ENCODE results near the gene BTBD8. TPM values are rescaled to one million over a fixed set of nuclear protein-coding genes. Genes with fewer than 3 reads are reported as not detected.
"Not testable (repeated sequence)": the region's sequence is repeated elsewhere in the genome, so short reads cannot be mapped to it uniquely, and the experiment has no call there.

Gene BTBD8
- total RNA-seq, 6 donors from 2014 or later: 0.76 to 17.8 (median 4.2) TPM

DNA sequence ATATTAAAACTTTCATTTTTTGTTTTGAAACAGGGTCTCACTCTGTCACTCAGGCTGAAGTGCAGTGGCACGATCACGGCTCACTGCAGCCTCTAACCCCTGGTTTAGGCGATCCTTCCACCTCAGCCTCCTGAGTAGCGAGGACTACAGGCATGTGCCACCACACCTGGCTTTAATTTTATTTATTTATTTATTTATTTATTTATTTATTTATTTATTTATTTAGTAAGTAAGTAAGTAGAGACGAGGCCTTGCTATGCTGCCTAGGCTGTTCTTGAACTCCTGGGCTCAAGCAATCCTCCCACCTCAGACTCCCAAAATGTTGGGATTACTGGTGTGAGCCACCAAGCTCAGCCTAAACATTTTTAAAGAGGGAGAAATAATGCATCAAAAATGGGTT is 3.8 kb upstream of the BTBD8 start:
- 95 to 98% methylated on average over 5 of the region's 5 CpGs for WGBS, 2 donors
- Histone ChIP-seq H3K4me3 (no peak overlapping the region), H3K9me3 (no peaks in the 10 kb centered on the region), H3K36me3 (no peaks in the 10 kb centered on the region), H3K27ac (no peak overlapping the region), H3K27me3 (no peaks in the 10 kb centered on the region), H3K4me1 (peaks cover 3 to 9% (median 6%) of the 10 kb centered on the region in 4 donors)
- DNase-seq (no peak), ATAC-seq (ENCODE audit: low FRiP score in 2 of 2) (no peak)
- TF ChIP-seq POLR2AphosphoS5 (IDR thresholded peaks at IDR 0.05) (no peak), EP300 (IDR thresholded peaks at IDR 0.05) (no peak), POLR2A (IDR thresholded peaks at IDR 0.05) (no peak)
- TF ChIP-seq, protein P1, sequence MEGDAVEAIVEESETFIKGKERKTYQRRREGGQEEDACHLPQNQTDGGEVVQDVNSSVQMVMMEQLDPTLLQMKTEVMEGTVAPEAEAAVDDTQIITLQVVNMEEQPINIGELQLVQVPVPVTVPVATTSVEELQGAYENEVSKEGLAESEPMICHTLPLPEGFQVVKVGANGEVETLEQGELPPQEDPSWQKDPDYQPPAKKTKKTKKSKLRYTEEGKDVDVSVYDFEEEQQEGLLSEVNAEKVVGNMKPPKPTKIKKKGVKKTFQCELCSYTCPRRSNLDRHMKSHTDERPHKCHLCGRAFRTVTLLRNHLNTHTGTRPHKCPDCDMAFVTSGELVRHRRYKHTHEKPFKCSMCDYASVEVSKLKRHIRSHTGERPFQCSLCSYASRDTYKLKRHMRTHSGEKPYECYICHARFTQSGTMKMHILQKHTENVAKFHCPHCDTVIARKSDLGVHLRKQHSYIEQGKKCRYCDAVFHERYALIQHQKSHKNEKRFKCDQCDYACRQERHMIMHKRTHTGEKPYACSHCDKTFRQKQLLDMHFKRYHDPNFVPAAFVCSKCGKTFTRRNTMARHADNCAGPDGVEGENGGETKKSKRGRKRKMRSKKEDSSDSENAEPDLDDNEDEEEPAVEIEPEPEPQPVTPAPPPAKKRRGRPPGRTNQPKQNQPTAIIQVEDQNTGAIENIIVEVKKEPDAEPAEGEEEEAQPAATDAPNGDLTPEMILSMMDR (IDR thresholded peaks at IDR 0.05): no peak

DNA sequence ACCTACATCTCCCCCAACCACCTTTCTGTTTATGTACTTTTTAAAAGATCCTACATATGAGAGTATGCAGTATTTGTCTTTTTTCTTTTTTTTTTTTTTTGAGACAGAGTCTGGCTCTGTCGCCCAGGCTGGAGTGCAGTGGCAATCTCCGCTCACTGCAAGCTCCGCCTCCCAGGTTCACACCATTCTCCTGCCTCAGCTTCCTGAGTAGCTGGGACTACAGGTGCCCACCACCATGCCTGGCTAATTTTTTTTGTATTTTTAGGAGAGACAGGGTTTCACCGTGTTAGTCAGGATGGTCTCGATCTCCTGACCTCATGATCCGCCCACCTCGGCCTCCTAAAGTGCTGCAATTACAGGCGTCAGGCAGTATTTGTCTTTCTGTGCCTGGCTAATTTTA is 2.1 kb upstream of the BTBD8 start:
- ATAC-seq (ENCODE audit: low FRiP score in 2 of 2); H3K27me3 ChIP-seq; H3K36me3 ChIP-seq; H3K9me3 ChIP-seq; H3K27ac ChIP-seq; H3K4me3 ChIP-seq; DNase-seq: not testable (repeated sequence)
- WGBS, 2 donors: 92 to 97% methylated on average over 8 of the region's 8 CpGs
- peaks cover 3 to 12% (median 9%) of the 10 kb centered on the region in 4 donors for H3K4me1 ChIP-seq

DNA sequence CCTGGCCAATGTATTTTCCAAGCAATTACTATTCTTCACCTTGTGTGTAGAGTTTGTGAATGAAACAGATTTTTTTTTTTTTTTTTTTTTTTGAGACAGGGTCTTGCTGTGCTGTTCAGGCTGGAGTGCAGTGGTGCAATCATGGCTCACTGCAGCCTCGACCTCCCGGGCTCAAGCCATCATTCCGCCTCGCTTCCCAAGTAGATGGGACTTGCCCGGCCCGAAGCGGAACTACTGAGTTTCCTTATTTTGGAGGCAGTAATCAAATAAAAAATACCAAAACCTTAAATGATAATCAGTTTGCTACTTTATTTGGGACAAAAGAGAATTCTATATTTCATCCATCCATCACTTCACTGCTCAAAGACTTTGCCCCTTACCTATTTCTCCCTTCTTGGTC is 704 bp upstream of the BTBD8 start:
- Histone ChIP-seq H3K9me3 (no peaks in the 10 kb centered on the region), H3K27me3 (no peaks in the 10 kb centered on the region), H3K4me3 (peak overlapping the region in 2 of 4 donors; percentile 68 to 82), H3K4me1 (peaks cover 3 to 12% (median 9%) of the 10 kb centered on the region in 4 donors), H3K36me3 (no peaks in the 10 kb centered on the region), H3K27ac (peak overlapping the region in 1 of 4 donors; percentile 84)
- DNase-seq (no peak), ATAC-seq (ENCODE audit: low FRiP score in 2 of 2) (no peak)
- WGBS, 2 donors: 94 to 99% methylated on average over 7 of the region's 7 CpGs
- TF ChIP-seq, protein P1 (IDR thresholded peaks at IDR 0.05): no peak
- TF ChIP-seq EP300 (IDR thresholded peaks at IDR 0.05): no peak
- TF ChIP-seq POLR2AphosphoS5 (IDR thresholded peaks at IDR 0.05): no peak
- no peak for TF ChIP-seq POLR2A (IDR thresholded peaks at IDR 0.05)

DNA sequence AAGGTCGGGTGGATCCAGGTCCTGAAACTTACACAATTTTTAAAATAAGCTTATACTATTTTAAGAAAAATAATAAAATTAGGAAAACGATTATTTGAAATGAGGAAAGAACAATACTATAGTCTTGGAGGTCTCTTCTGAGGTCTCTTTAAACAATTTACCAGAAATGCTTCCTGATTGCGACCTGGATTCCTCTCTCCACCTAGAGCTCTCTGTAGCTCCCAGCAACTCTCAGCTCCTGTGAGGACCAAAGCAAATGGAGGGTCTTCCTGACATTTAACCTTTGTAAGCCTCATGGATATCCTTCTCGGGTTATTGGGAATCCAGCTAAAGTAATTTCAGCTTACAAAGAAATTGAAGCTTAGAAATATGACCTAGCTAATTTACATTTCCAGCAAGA is 886 bp downstream of the BTBD8 start:
- ATAC-seq (ENCODE audit: low FRiP score in 2 of 2): no peak
- no peak for TF ChIP-seq EP300 (IDR thresholded peaks at IDR 0.05)
- Histone ChIP-seq H3K9me3 (peaks cover 0 to 9% (median 8%) of the 10 kb centered on the region in 4 donors), H3K27ac (peak overlapping the region in 3 of 4 donors; percentile 76 to 84 (median 78)), H3K4me1 (peaks cover 3 to 12% (median 9%) of the 10 kb centered on the region in 4 donors), H3K27me3 (no peaks in the 10 kb centered on the region), H3K36me3 (no peaks in the 10 kb centered on the region), H3K4me3 (peak overlapping the region; percentile 61 to 82 (median 70))
- WGBS, 2 donors: 25 to 29% methylated on average over 4 of the region's 4 CpGs
- DNase-seq: no peak

DNA sequence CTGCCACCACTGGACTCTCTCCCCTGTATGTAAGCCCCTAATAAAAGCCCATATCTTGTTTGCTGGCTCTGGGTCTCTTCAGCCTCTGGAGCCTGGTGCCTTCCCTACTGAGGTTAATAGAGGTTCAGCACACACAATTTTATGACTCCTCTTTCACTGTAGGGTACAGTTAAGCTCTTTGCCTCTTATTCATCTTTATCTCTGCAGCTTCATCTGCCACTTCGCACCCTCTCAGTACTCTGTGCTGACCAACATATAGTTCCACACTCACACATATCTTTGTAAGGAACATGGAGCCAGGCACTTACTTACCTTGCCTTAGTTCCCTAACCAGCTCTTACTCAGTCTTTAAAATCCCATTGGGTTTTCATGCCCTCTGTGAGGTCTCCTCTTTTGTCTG is 4.5 kb downstream of the BTBD8 start:
- Histone ChIP-seq H3K27ac (no peak overlapping the region), H3K36me3 (no peaks in the 10 kb centered on the region), H3K4me3 (no peak overlapping the region), H3K4me1 (peaks cover 2 to 11% (median 9%) of the 10 kb centered on the region in 4 donors), H3K27me3 (no peaks in the 10 kb centered on the region), H3K9me3 (peaks cover 4 to 17% (median 13%) of the 10 kb centered on the region in 4 donors)
- DNase-seq (no peak), ATAC-seq (ENCODE audit: low FRiP score in 2 of 2) (no peak)
- TF ChIP-seq POLR2AphosphoS5 (IDR thresholded peaks at IDR 0.05) (no peak), POLR2A (IDR thresholded peaks at IDR 0.05) (no peak), EP300 (IDR thresholded peaks at IDR 0.05) (no peak)
- TF ChIP-seq, protein P1 (IDR thresholded peaks at IDR 0.05): no peak
- WGBS, 2 donors: 95 to 97% methylated on average over 1 of the region's 1 CpG

DNA sequence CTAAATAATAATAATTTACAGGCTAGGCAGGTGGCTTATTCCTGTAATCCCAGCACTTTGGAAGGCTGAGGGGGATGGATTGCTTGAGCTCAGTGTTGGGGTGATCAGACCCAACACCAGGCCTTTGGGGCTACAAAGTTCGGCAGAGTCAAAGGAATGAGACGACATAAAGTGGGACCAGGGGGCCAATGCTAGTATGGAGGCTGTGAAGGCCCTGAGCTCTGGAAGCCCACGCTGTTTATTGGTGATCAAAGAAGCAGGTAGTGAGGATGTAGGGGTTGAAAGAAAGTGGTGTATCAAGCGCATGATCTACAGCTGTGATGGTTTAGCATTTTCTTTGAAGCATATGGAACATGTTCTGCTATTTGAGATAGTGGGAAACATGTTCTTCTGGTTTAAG is 5.6 kb downstream of the BTBD8 start:
- peaks cover 4 to 17% (median 13%) of the 10 kb centered on the region in 4 donors for H3K9me3 ChIP-seq
- TF ChIP-seq EP300 (IDR thresholded peaks at IDR 0.05): no peak
- no peak for TF ChIP-seq POLR2AphosphoS5 (IDR thresholded peaks at IDR 0.05)
- TF ChIP-seq, protein P1 (IDR thresholded peaks at IDR 0.05): no peak
- no peak for TF ChIP-seq POLR2A (IDR thresholded peaks at IDR 0.05)
- no peaks in the 10 kb centered on the region for H3K27me3 ChIP-seq
- ATAC-seq (ENCODE audit: low FRiP score in 2 of 2) (no peak), DNase-seq (no peak)
- H3K27ac ChIP-seq: no peak overlapping the region
- WGBS, 2 donors: 96 to 100% methylated on average over 4 of the region's 4 CpGs
- H3K36me3 ChIP-seq: no peaks in the 10 kb centered on the region
- H3K4me3 ChIP-seq: no peak overlapping the region
- peaks cover 0 to 10% (median 7%) of the 10 kb centered on the region in 4 donors for H3K4me1 ChIP-seq
